Cortex of kidney (tissue), 1 donor: ENCODE data around the gene ATP8A1.
"Not testable (repeated sequence)": the region's sequence is repeated elsewhere in the genome, so short reads cannot be mapped to it uniquely, and the experiment has no call there.

Experiments used
- DNase-seq: peaks from one replicate; lab custom pipeline; 2025; lab: John Stamatoyannopoulos, UW

Gene ATP8A1

GRCh38 chr4:42410446-42410845, 246.5 kb downstream of the ATP8A1 start:
- no peak for DNase-seq

GRCh38 chr4:42404001-42404400, 252.9 kb downstream of the ATP8A1 start:
- no peak for DNase-seq

- no peak for DNase-seq
Observed at GRCh38 chr4:42401171-42401570, 255.7 kb downstream of the ATP8A1 start.

- no peak for DNase-seq
Observed at GRCh38 chr4:42399393-42399792, 257.5 kb downstream of the ATP8A1 start.

- DNase-seq: no peak
Observed at GRCh38 chr4:42398871-42399331, 258.0 kb downstream of the ATP8A1 start.

GRCh38 chr4:42398171-42398870, 258.6 kb downstream of the ATP8A1 start:
- DNase-seq: no peak

- DNase-seq: no peak
Observed at GRCh38 chr4:42397635-42398170, 259.2 kb downstream of the ATP8A1 start.

- no peak for DNase-seq
Observed at GRCh38 chr4:42396752-42397634, 259.9 kb downstream of the ATP8A1 start, which contains the start of gene SHISA3. TSS of gene SHISA3 (plus strand) at chr4:42397488. CDS start at chr4:42398057, 569 bp downstream.

- DNase-seq: no peak
Observed at GRCh38 chr4:42396361-42396751, 260.5 kb downstream of the ATP8A1 start.

- DNase-seq: no peak
Observed at GRCh38 chr4:42395595-42395994, 261.3 kb downstream of the ATP8A1 start.

- DNase-seq: no peak
Observed at GRCh38 chr4:42392436-42392835, 264.5 kb downstream of the ATP8A1 start.

- no peak for DNase-seq
Observed at GRCh38 chr4:42391981-42392380, 264.9 kb downstream of the ATP8A1 start.

- DNase-seq: no peak
Observed at GRCh38 chr4:42391355-42391664, 265.6 kb downstream of the ATP8A1 start.

- DNase-seq: no peak
Observed at GRCh38 chr4:42390622-42391354, 266.1 kb downstream of the ATP8A1 start.

- no peak for DNase-seq
Observed at GRCh38 chr4:42385516-42385915, 271.4 kb downstream of the ATP8A1 start.

- DNase-seq: no peak
Observed at GRCh38 chr4:42381666-42382065, 275.2 kb downstream of the ATP8A1 start.

GRCh38 chr4:42377497-42377896, 279.4 kb downstream of the ATP8A1 start:
- DNase-seq: no peak

- DNase-seq: not testable (repeated sequence)
Observed at GRCh38 chr4:42372303-42372702, 284.6 kb downstream of the ATP8A1 start.

- no peak for DNase-seq
Observed at GRCh38 chr4:42371305-42372252, 285.3 kb downstream of the ATP8A1 start.

GRCh38 chr4:42369489-42369888, 287.4 kb downstream of the ATP8A1 start:
- no peak for DNase-seq

GRCh38 chr4:42366959-42367358, 289.9 kb downstream of the ATP8A1 start:
- no peak for DNase-seq
